PC-3 (cell line): ENCODE measurements around the gene CTTNBP2NL. TPM values are rescaled to one million over a fixed set of nuclear protein-coding genes. Genes with fewer than 3 reads are reported as not detected.
A peak's percentile ranks its signal among the peaks of the same experiment; 100 is the strongest.

Source experiments
- ATAC-seq: fragments of 200-7000 bp; cut with Tn5 transposase; 2 replicates; pipeline ENCODE4 v1.9.1; 2020; ENCODE audit warnings: mild to moderate bottlenecking, moderate library complexity
- BruUV-seq: library from RNA; stranded (reverse); fragments of 400-500 nt; replicated peaks from 2 replicates; lab custom pipeline; 2021; lab: Mats Ljungman, UMichigan
- CTCF ChIA-PET: fragments of 300-600 bp; sonication (Branson Sonifier 250); formaldehyde crosslinking; loops from one replicate; lab custom pipeline; 2022; ENCODE audit warnings: antibody characterized with exemption; lab: Charles Lee
- POLR2A ChIA-PET: fragments of 300-600 bp; sonication (Branson Sonifier 250); formaldehyde crosslinking; loops from one replicate; lab custom pipeline; 2022; ENCODE audit warnings: antibody characterized with exemption; ENCODE audit not compliant: unreplicated experiment; lab: Charles Lee
- DNase-seq: peaks from one replicate; pipeline ENCODE4 v3.0.0-alpha.2; 2015
- H2AFZ ChIP-seq: fragments of 300-600 bp; sonication (generic); 2 replicates; pipeline ENCODE4 v1.6.0; 2016; ENCODE audit warnings: antibody characterized with exemption, low read length
- H3F3A ChIP-seq: fragments of 300-600 bp; sonication (generic); one replicate; pipeline ENCODE4 v1.6.0; 2017; ENCODE audit warnings: antibody characterized with exemption, low read length, control low read depth, mild to moderate bottlenecking; ENCODE audit not compliant: unreplicated experiment
- H3K27ac ChIP-seq: fragments of 300-600 bp; sonication (generic); 2 replicates; pipeline ENCODE4 v1.5.1; 2016; ENCODE audit warnings: mild to moderate bottlenecking, low read length
- H3K27me3 ChIP-seq: fragments of 300-600 bp; sonication (generic); 2 replicates; pipeline ENCODE4 v1.6.1; 2016; ENCODE audit warnings: low read length, mixed read lengths
- H3K36me3 ChIP-seq: fragments of 300-600 bp; sonication (generic); 2 replicates; pipeline ENCODE4 v1.6.1; 2016; ENCODE audit warnings: low read depth, mixed run types, low read length, mixed read lengths
- H3K4me1 ChIP-seq: fragments of 300-600 bp; sonication (generic); 2 replicates; pipeline ENCODE4 v1.5.1; 2016; ENCODE audit warnings: low read length; ENCODE audit not compliant: insufficient read depth
- H3K4me2 ChIP-seq: fragments of 300-600 bp; sonication (generic); 2 replicates; pipeline ENCODE4 v1.6.0; 2016; ENCODE audit warnings: low read length
- H3K4me3 ChIP-seq: fragments of 300-600 bp; sonication (generic); 2 replicates; pipeline ENCODE4 v1.5.1; 2016; ENCODE audit warnings: mild to moderate bottlenecking, low read length, mixed read lengths
- H3K79me2 ChIP-seq: fragments of 300-600 bp; sonication (generic); 2 replicates; pipeline ENCODE4 v1.6.1; 2017; ENCODE audit warnings: low read length, mixed read lengths
- H3K9ac ChIP-seq: fragments of 300-600 bp; sonication (generic); 2 replicates; pipeline ENCODE4 v1.6.0; 2016; ENCODE audit warnings: mild to moderate bottlenecking, low read length
- H3K9me2 ChIP-seq: fragments of 300-600 bp; sonication (generic); replicated peaks from 2 replicates; pipeline ENCODE4 v1.6.1; 2016; ENCODE audit warnings: mixed run types, low read length, mixed read lengths
- H3K9me3 ChIP-seq: fragments of 300-600 bp; sonication (generic); 2 replicates; pipeline ENCODE4 v1.6.1; 2016; ENCODE audit warnings: low read length, mixed read lengths
- H4K20me1 ChIP-seq: fragments of 300-600 bp; sonication (generic); 2 replicates; pipeline ENCODE4 v1.6.1; 2016; ENCODE audit warnings: low read length, mixed read lengths
- EZH2 ChIP-seq: fragments of 300-600 bp; sonication (generic); IDR thresholded peaks from one replicate; pipeline ENCODE4 v1.6.1; 2017; ENCODE audit warnings: antibody characterized with exemption, mild to moderate bottlenecking, low read length; ENCODE audit not compliant: unreplicated experiment
- EZH2phosphoT487 ChIP-seq: fragments of 300-600 bp; sonication (generic); IDR thresholded peaks from 2 replicates; pipeline ENCODE4 v1.6.1; 2018; ENCODE audit warnings: mild to moderate bottlenecking, antibody characterized with exemption, low read length, borderline replicate concordance
- intact Hi-C: fragments of 100-400 bp; cut with micrococcal nuclease; formaldehyde crosslinking; loops from 2 replicates; pipeline ENCODE4 v1.9.0; 2023
- total RNA-seq: library from RNA; depleted of rRNA; stranded (reverse); fragments of >200 nt; gene quantifications from 2 replicates; pipeline ENCODE4 v1.2.3, GENCODE V29; 2014
- TF ChIP-seq, protein P1 (sequence below): fragments of 300-600 bp; sonication (generic); conservative IDR thresholded peaks from 2 replicates; pipeline ENCODE4 v1.5.1; 2017; ENCODE audit warnings: antibody characterized with exemption, low read depth, mild to moderate bottlenecking, low read length

CTTNBP2NL gene
- total RNA-seq, 1 experiment from 2014 or later: 9.8 TPM

DNA sequence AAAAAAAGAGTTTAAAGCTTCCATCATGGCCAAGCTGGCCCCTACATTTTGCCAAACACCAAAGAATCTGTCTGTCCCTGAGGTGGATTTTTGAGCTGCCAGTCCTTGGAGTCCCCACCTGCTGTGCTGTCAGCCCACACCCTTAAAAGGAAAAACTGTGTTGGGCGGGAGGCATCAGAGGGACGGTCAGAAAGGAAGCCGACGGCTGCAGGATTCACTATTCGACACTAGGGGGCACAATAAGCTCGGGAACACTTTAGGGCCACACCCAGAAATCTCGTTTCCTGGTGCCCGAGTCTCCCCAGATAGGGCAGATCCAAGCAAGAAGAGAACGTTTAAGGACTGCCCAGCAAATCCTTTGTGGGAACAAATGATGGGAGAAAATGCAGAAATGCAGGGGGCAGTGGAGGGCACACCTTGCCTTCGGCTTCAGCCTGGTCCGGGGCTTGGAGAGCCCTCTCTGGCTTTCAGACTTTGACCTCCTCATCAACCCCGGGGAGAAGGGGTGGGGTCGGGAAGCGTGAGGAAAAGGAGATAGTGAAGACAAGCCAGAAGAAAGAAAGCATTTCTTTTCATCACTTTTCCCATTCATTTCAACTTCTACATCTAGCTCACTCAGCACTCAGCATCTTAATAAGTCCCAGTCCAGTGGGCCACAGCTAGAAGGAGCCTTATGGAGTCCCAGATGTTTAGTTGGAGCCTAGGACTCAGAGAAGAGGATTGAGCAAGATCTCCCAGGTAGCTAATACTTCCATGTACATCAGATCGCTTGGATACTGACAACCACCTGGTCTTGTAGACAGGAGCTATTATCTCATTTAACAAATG is 5.0 kb upstream of the CTTNBP2NL start:
- Histone ChIP-seq H3K79me2 (no peaks in the 10 kb centered on the region), H3F3A (no peaks in the 10 kb centered on the region), H3K4me1 (peaks cover 32% of the 10 kb centered on the region), H3K4me3 (peak overlapping the region; percentile 74), H3K36me3 (no peaks in the 10 kb centered on the region), H4K20me1 (no peaks in the 10 kb centered on the region), H3K9me2 (no peaks in the 10 kb centered on the region), H3K4me2 (peak overlapping the region; percentile 94), H2AFZ (peak overlapping the region; percentile 94), H3K9ac (peak overlapping the region; percentile 53), H3K27me3 (no peaks in the 10 kb centered on the region), H3K9me3 (no peaks in the 10 kb centered on the region), H3K27ac (peak overlapping the region; percentile 34)
- BruUV-seq: no TSS peak
- ChIA-PET CTCF (interaction anchor here (0.5 to 1.7 kb wide), 3 partner anchors 57 to 515 kb away, joined by 3 to 9 read pairs (median 4); no protein-coding TSS in a partner anchor), POLR2A (interaction anchor here (0.6 kb wide), 2 partner anchors 282 to 912 kb away, joined by 3 to 4 read pairs; no protein-coding TSS in a partner anchor)
- DNase-seq (peak; percentile 98), ATAC-seq (peak; percentile 58)
- no peak for TF ChIP-seq EZH2
- TF ChIP-seq, protein P1, sequence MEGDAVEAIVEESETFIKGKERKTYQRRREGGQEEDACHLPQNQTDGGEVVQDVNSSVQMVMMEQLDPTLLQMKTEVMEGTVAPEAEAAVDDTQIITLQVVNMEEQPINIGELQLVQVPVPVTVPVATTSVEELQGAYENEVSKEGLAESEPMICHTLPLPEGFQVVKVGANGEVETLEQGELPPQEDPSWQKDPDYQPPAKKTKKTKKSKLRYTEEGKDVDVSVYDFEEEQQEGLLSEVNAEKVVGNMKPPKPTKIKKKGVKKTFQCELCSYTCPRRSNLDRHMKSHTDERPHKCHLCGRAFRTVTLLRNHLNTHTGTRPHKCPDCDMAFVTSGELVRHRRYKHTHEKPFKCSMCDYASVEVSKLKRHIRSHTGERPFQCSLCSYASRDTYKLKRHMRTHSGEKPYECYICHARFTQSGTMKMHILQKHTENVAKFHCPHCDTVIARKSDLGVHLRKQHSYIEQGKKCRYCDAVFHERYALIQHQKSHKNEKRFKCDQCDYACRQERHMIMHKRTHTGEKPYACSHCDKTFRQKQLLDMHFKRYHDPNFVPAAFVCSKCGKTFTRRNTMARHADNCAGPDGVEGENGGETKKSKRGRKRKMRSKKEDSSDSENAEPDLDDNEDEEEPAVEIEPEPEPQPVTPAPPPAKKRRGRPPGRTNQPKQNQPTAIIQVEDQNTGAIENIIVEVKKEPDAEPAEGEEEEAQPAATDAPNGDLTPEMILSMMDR: peak; percentile 94
- intact Hi-C loops: loop anchor here (1.0 to 5.0 kb wide), 3 partner anchors 75 to 314 kb away; partner anchors contain the start of gene MOV10

DNA sequence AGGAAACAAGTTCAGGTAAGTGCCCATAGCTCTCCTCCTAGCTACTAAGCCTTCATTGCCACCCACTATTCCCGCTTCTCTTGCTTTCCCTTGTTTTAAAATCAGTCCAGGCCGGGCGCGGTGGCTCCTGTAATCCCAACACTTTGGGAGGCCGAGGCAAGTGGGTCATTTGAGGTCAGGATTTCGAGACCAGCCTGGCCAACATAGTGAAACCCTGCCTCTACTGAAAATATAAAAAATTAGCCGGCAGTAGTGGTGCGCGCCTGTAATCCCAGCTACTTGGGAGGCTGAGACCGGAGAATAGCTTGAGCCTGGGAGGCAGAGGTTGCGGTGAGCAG is 4.4 kb upstream of the CTTNBP2NL start:
- ChIA-PET CTCF (interaction anchor here (1.7 kb wide), 1 partner anchor 74 kb away, joined by 9 read pairs; no protein-coding TSS in a partner anchor), POLR2A (interaction anchor here (0.6 kb wide), 1 partner anchor 913 kb away, joined by 3 read pairs; no protein-coding TSS in a partner anchor)
- Histone ChIP-seq H3F3A (no peaks in the 10 kb centered on the region), H3K9me3 (no peaks in the 10 kb centered on the region), H3K27ac (no peak overlapping the region), H3K4me3 (peak overlapping the region; percentile 74), H3K9ac (peak overlapping the region; percentile 53; the same call in 1 of the 2 replicates), H2AFZ (peak overlapping the region; percentile 94), H3K4me1 (peaks cover 32% of the 10 kb centered on the region), H3K27me3 (no peaks in the 10 kb centered on the region), H3K9me2 (no peaks in the 10 kb centered on the region), H3K36me3 (no peaks in the 10 kb centered on the region), H4K20me1 (no peaks in the 10 kb centered on the region), H3K79me2 (peaks cover 4% of the 10 kb centered on the region), H3K4me2 (peak overlapping the region; percentile 94)
- no peak for DNase-seq
- ATAC-seq: no peak
- no TSS peak for BruUV-seq
- intact Hi-C loops: loop anchor here (1.0 to 5.0 kb wide), 3 partner anchors 75 to 314 kb away; partner anchors contain the start of gene MOV10
- TF ChIP-seq, protein P1: no peak
- no peak for TF ChIP-seq EZH2
- no peak for TF ChIP-seq EZH2phosphoT487
